Measurements from ENCODE around the gene TMED4.

Gene TMED4

GRCh38 chr7:44540592-44541027 is 41.4 kb downstream of the TMED4 start:
- DNase-seq (ENCODE audit: low read depth), result no peak

- no peak for DNase-seq (ENCODE audit: low read depth)
Observed at GRCh38 chr7:44539669-44540506, 42.1 kb downstream of the TMED4 start.

GRCh38 chr7:44538798-44539668 is 43.0 kb downstream of the TMED4 start:
- no peak for DNase-seq (ENCODE audit: low read depth)

- DNase-seq (ENCODE audit: low read depth), result no peak
Observed at GRCh38 chr7:44538093-44538797, 43.8 kb downstream of the TMED4 start.

GRCh38 chr7:44537442-44537841 is 44.6 kb downstream of the TMED4 start:
- DNase-seq (ENCODE audit: low read depth), result no peak

GRCh38 chr7:44536090-44536489 is 45.9 kb downstream of the TMED4 start:
- DNase-seq (ENCODE audit: low read depth), result no peak

- no peak for DNase-seq (ENCODE audit: low read depth)
Observed at GRCh38 chr7:44535348-44536064, 46.5 kb downstream of the TMED4 start.

- DNase-seq (ENCODE audit: low read depth), result no peak
Observed at GRCh38 chr7:44534501-44534900, 47.5 kb downstream of the TMED4 start.

GRCh38 chr7:44534087-44534486 is 47.9 kb downstream of the TMED4 start:
- DNase-seq (ENCODE audit: low read depth), result no peak

GRCh38 chr7:44533301-44534055 is 48.6 kb downstream of the TMED4 start:
- no peak for DNase-seq (ENCODE audit: low read depth)

- no peak for DNase-seq (ENCODE audit: low read depth)
Observed at GRCh38 chr7:44531421-44532380, 50.3 kb downstream of the TMED4 start.

- DNase-seq (ENCODE audit: low read depth), result no peak
Observed at GRCh38 chr7:44530990-44531389, 51.0 kb downstream of the TMED4 start.

Data from non-pigmented ciliary epithelial cell (primary cell).